SW480 (cell line): ENCODE results near the gene LGALS13.

Source experiments
- DNase-seq: peaks from one replicate; pipeline ENCODE4 v3.0.0-alpha.2; 2016; ENCODE audit warnings: low spot score

Gene LGALS13

DNA sequence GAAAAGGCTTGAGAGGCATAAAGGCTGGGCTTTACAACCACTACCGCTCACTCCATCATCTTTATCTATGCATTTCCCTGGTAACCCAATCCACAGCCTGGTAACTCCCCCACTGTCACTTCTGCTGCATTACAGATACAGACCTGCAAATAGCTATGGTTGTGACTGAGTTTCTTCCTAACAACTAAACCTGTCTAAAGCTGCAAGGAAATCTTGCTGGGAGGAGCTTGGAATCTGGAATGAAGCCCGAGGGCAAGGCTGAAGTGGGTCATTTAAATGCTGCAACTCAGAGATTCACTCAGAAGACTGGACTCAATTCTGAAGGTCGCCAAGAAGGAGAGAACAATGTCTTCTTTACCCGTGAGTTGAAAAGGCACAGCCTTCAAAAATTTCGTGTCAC lies at the start of gene LGALS13:
LGALS13 (plus strand) TSS at position 301 of the 400 bp plus-strand sequence; CDS start at position 346, 45 bp downstream.
- DNase-seq, result no peak

DNA sequence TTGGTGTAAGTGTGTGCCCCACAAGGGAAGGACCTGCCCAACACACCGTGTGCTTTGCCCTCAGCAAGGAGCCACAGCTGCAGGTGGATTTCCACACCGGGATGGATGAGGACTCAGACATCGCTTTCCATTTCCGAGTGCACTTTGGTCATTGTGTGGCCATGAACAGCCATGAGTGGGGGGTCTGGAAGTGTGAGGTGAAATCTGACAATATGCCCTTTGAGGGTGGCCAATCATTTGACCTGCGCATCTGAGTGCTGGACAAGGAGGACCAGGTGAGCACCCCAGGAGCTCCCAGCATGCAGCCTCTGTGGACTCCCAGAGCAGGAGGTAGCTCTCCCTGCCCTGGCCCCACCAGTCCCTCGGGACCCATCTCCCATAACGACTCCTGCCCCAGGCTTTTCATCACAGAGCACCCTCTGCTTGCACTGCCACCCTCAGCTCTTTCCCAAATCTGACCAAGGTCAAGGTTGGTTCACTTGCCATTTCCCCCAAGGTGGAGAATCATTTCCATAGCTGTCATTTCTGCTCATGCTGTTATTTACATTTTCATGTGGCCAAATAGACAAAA lies 49.2 kb upstream of the LGALS13 start:
- DNase-seq, result no peak

GRCh38 chr19:39554701-39555311 lies 47.5 kb upstream of the LGALS13 start:
- DNase-seq, result no peak

DNA sequence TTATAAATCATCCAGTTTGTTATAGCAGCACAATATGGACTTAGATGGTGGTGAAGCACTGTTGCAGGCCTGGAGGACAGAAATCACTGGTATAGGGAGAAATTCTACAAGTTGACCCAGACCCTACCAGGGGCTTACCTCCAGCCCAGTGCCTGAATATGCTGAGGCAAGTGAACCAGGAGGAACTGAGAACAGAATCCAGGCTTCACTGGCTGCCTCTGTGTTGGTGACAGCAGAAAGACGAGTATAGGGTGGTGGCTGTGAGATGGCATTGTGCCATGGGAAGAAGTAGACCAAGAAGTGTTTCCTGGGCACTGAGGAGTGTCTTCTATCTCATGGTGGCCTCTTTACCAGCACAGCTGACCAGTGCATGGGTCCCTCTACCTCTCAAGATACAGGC lies 46.4 kb upstream of the LGALS13 start:
- DNase-seq, result no peak

DNA sequence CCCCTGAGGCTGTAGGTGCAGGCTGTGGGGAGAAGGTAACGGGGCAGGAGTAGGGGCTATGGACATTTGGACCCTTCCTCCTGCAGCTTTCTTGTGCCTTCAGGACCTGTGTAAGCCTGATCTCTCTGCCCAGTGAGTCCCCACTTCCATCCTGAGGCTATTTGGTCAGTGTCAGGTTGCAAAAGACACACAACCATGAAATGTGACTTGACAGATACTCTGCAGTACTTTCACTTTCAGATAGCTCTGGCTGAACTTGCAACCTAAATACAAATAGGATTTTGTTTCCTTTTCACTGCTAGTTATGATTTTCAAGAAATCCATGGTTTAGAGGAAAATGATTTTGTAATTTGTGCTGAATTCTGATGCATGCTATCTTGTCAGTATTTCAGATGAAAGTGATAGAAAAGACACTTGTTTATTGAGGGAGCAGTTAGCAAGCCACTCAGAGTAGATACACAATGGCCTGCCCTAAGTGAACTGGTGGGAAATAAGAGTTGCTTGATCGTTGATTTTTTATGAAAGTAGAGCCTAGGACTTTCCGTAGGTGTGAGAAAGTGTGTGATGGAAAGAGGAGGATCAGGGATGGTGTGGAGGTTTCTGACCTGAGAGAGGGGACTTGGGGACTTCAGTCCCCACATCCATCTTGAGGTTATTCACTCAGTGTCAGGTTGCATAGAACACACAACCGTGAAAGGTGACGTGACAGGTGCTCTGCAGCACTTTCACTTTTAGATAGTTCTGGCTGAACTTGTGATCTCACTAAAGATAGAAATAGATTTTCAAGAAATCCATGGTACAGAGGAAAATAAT lies 44.3 kb upstream of the LGALS13 start:
- peak; percentile 48 for DNase-seq

- no peak for DNase-seq
Measured at GRCh38 chr19:39558624-39559117, 43.7 kb upstream of the LGALS13 start.

DNA sequence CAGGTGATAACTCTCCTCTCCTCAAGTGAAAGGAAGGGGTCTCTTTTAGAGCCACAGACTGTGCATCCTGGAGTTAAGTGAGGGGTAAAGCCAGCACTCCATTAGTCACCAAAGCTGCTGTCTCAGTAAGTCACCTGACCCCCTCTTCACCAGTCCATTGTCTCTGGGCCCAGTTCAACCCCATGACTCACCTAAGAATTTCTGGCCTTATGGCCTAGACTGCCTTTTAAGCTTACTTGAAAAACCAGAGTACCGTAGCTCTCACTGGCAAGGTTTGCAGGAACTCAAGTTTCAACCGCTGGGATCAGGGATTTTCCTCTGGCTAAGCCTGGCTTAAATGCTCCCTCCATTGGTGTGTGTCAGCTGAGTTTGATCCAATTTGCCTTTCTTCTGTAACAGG lies 38.9 kb upstream of the LGALS13 start:
- DNase-seq, result peak; percentile 61

GRCh38 chr19:39566064-39566463 lies 36.3 kb upstream of the LGALS13 start:
- no peak for DNase-seq

GRCh38 chr19:39568604-39569003 lies 33.7 kb upstream of the LGALS13 start:
- DNase-seq, result peak; percentile 64

DNA sequence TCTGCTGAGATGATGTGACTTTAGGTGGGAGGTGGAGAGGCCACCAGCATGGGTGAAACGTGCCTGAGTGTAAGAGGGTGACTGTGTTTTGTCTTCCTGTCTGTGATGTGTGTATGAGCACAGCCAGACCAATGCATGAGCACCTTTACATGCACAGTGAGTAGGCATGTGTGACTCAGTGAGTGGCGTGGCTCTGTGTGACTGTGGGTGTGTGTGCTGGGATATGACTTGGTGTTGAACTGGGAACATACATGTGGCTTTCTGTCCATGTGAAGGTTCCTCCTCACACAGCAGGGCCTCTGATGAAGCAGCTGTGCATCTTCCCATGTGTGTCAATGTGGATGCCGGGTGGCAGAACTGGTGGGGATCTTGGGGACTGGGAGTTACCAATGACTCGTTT lies 19.9 kb upstream of the LGALS13 start:
- DNase-seq, result no peak

- DNase-seq, result no peak
Measured at GRCh38 chr19:39582891-39583625, 19.3 kb upstream of the LGALS13 start.

GRCh38 chr19:39587496-39587895 lies 14.8 kb upstream of the LGALS13 start:
- no peak for DNase-seq

- no peak for DNase-seq
Measured at GRCh38 chr19:39588066-39588465, 14.3 kb upstream of the LGALS13 start.

DNA sequence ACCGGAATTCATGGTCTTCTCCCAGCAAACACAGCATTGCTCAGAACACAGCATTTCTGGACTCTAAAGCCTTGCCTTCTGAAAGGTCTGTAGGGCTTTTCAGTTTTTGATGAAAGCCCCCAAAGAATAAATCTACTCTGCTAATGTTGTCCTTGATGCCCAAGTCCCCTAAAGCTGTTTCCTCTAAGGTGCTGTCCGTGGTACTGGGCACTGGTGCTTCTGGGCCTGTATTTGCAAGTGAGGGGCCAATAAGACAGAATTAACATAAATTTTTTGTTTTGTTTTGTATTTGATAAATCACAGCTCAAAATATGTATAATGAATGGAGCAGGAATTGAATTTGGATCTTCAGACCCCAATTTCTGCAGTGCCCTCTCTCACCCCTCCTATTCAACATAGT lies 12.1 kb upstream of the LGALS13 start:
- DNase-seq, result no peak

DNA sequence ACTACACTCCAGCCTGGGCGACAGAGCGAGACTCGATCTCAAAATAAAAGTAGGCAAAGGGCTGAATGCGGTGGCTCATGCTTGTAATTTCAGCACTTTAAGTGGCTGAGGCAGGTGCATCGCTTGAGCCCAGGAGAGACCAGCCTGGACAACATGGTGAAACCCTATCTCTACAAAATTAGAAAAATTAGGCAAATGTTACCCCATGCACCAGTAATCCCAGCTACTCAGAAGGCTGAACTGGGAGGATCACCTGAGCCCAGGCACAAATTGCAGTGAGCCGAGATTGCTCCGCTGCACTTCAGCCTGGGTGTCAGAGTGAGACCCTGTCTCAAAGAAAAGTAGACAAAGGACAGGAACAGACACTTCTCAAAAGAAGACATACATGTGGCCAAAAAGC lies 9.9 kb upstream of the LGALS13 start:
- DNase-seq, result no peak

DNA sequence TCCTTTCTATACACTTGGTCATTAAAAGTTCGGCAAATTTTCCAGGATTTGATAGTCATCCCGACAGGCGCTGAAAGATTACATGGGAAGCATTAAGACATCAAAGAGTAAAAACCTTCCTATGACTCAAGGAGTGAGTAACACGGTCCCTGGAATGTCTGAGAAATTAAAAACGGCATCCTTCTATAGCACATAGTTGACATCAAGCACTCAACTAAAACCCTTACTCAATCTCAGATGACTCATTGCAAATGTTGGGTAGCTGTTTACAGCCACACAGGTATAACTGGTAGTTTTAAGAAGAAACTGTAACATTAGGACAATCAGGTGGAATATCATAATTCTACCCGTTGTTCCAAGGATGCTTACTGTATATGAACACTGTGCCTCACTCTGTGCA lies 6.4 kb upstream of the LGALS13 start:
- DNase-seq, result peak; percentile 33

GRCh38 chr19:39596911-39597310 lies 5.4 kb upstream of the LGALS13 start:
- peak; percentile 16 for DNase-seq

GRCh38 chr19:39599116-39599515 lies 3.2 kb upstream of the LGALS13 start:
- DNase-seq, result peak; percentile 21

GRCh38 chr19:39603825-39604224 lies 1.5 kb downstream of the LGALS13 start:
- DNase-seq, result no peak

GRCh38 chr19:39607021-39607420 lies 4.7 kb downstream of the LGALS13 start:
- no peak for DNase-seq

DNA sequence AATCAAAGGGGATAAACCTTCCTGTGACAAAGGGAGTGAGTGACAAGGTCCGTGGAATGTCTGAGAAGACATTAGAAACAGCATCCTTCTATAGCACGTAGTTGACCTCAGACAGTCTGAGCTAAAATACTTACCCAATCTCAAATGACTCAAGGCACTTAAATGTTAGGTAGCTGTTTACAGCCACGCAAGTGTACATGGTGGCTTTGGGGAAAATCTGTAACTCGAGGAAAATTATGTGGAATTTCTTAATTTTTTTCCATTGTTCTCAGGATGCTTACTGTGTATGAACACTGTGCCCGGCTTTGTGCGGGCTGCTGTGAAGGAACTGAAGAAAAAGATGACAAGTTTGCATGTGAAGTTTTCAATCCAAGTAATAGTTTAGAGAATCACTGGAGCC lies 5.2 kb downstream of the LGALS13 start:
- no peak for DNase-seq

- no peak for DNase-seq
Measured at GRCh38 chr19:39613597-39613996, 11.3 kb downstream of the LGALS13 start.
